Stomach (tissue), 4 donors: ENCODE data around the gene PRR5L.
"Not testable (repeated sequence)": the region's sequence is repeated elsewhere in the genome, so short reads cannot be mapped to it uniquely, and the experiment has no call there.

Source experiments
- POLR2A ChIP-seq, 4 donors: fragments of 450-650 bp; IDR thresholded peaks; one replicate each; pipeline ENCODE4 v1.6.1; 2016; ENCODE audit warnings: antibody characterized with exemption in 4 of 4, control low read depth in 2 of 4, mild to moderate bottlenecking in 1 of 4, moderate library complexity in 1 of 4
- POLR2AphosphoS5 ChIP-seq, 3 donors: sonication (generic); formaldehyde crosslinking; IDR thresholded peaks; one replicate each; pipeline ENCODE4 v1.6.1; 2016; ENCODE audit warnings: antibody characterized with exemption in 3 of 3
- TF ChIP-seq, protein P1 (sequence below), 7 experiments: fragments of 450-650 bp in 4 of 7; fragments of 200-600 bp in 3 of 7; sonication (generic) in 3 of 7; IDR thresholded peaks; one replicate each; pipeline ENCODE4 v1.5.1; 2016 to 2019; ENCODE audit warnings: antibody characterized with exemption in 7 of 7, control low read depth in 2 of 7, mild to moderate bottlenecking in 1 of 7

DNA sequence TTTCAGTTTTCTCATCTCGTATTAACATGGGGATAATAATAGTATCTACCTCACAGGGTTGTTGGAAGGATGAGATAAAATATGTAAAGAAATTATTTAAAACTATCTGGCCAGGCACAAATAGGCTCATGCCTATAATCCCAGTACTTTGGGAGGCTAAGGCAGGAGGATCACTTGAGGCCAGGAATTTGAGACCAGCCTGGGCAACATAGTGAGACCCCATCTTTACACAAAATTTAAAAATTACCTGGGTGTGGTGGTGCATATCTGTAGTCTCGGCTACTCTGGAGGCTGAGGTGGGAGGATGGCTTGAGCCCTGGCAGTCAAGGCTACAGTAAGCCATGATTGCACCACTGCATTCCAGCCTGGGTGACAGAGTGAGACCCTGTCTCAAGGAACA, 215.0 kb downstream of the PRR5L start:
- TF ChIP-seq, protein P1, sequence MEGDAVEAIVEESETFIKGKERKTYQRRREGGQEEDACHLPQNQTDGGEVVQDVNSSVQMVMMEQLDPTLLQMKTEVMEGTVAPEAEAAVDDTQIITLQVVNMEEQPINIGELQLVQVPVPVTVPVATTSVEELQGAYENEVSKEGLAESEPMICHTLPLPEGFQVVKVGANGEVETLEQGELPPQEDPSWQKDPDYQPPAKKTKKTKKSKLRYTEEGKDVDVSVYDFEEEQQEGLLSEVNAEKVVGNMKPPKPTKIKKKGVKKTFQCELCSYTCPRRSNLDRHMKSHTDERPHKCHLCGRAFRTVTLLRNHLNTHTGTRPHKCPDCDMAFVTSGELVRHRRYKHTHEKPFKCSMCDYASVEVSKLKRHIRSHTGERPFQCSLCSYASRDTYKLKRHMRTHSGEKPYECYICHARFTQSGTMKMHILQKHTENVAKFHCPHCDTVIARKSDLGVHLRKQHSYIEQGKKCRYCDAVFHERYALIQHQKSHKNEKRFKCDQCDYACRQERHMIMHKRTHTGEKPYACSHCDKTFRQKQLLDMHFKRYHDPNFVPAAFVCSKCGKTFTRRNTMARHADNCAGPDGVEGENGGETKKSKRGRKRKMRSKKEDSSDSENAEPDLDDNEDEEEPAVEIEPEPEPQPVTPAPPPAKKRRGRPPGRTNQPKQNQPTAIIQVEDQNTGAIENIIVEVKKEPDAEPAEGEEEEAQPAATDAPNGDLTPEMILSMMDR (IDR thresholded peaks at IDR 0.05): not testable (repeated sequence)
- not testable (repeated sequence) for TF ChIP-seq POLR2A, POLR2AphosphoS5 (IDR thresholded peaks at IDR 0.05)
